ENCODE data around the gene PIEZO2. TPM values are rescaled to one million over a fixed set of nuclear protein-coding genes. Genes with fewer than 3 reads are reported as not detected.

Gene PIEZO2
- total and polyA plus RNA-seq, 2 of the 8 experiments (the other 6 are each of a cell fraction or from before 2014, with no cell fraction given) = 4.7 to 16.5 TPM

DNA sequence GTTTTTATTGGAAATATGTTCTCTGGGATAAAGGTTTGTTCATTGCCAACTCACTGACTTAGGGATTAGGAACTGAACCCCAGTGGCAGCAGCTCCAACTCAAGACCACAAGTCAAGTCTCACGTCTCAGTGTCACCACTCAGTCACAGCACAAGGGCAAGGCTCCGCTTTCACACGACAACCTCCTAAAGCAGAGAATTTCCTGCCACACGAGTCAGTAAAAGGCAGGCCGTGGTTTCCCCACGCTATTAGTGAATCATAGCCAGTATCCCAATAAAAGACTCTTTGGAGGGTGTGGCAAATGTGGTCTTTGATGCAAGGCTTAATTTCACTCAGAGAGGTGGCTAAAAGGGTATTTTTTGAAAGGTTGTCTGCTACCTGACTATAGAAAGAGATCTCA is 57.6 kb downstream of the PIEZO2 start (continued):
- no peak for TF ChIP-seq TEAD4 (IDR thresholded peaks at IDR 0.05; ENCODE audit: low read depth, low read length)
- no peak for TF ChIP-seq KDM4A (IDR thresholded peaks at IDR 0.05; ENCODE audit: low read depth, low read length, severe bottlenecking)
- TF ChIP-seq POLR2A (IDR thresholded peaks at IDR 0.05; ENCODE audit: control extremely low read depth in 1 of 2, low read depth in 2 of 2, low read length in 2 of 2) = no peak
- no peak for TF ChIP-seq CHD1 (IDR thresholded peaks at IDR 0.05; ENCODE audit: low read depth, low read length)
- TF ChIP-seq EGR1 (IDR thresholded peaks at IDR 0.05; ENCODE audit: borderline replicate concordance, low read depth, low read length) = no peak
- no peak for TF ChIP-seq SP2 (IDR thresholded peaks at IDR 0.05; ENCODE audit: low read length)
